IPS DF 4.7 (cell line): ENCODE results near the gene SUPT3H.

Experiments used
- DNase-seq: peaks from one replicate; pipeline ENCODE4 v3.0.0-alpha.2; 2013; ENCODE audit warnings: low spot score; ENCODE audit errors: extremely low read depth

SUPT3H gene

DNA sequence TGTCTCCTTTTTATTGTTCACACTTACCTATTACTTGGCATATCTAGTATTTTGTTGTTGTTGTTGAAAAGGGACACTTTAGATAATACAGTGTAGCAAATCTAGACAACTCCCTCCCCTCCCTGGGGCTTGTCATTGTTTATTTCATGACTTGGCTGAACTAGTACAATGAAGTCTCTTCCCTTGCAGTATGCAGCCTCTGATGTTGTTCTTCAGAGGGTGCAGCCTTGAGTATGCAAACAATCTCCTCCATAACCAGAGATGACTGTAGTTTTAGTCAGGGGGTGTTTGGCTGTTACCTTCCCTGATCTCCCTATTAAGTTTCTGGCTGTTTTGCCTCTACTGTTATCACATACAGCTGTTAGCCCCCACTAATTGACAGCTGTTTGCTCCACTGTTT, 365.0 kb downstream of the SUPT3H start:
- DNase-seq: no peak

DNA sequence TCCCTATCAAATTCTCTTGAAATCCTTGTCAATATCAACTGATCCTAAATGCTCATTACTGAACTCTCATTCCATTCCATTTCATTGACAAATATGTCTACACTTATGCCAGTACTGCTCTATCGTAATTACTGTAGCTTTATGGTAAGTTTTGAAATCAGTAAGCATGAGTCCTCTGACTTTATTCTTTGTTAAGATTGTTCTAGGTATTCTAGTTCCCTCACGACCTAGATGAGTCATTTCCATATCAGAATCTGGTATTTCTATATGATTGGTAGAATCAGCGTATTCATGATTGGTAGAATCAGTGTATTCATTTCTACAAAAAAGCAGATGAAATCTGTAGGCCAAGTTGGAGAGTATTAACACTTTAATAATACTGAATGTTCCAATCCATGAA, 368.2 kb downstream of the SUPT3H start:
- DNase-seq: no peak

DNA sequence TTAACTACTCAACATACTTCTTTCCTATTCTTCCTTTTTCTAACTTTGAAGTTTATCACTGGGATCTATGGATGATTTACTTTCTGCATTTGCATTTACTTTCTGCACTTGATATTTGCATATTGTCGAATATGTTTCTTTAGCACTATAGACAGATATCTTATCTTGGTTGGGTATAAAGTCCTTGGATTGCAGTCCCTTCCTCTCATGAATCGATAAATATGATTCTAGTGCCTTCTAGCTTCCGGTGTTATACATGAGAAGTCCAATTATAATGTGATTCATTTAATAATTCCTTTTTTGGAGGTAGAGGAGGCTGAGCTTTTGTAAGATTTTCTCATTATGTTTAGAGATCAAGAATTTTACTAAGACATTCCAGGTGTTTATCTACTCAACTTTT, 370.8 kb downstream of the SUPT3H start:
- DNase-seq: no peak

DNA sequence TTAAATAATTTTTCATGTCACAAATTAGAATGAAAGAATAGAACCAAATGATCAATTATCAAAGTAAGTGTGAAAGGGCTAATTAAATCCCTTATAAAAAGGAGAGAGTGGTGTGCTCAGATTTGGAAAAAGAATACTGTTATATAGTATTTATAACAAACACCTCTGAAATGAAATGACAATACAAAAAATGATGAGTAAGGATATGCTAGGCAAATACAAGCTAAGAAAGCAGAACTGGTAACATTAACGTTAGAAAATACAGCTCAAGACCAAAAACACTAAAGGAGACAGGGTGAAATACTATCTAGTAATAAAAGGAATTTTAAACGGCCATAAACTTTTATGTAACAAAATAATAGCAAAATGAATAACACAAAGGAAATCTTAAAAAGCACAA, 373.8 kb downstream of the SUPT3H start:
- DNase-seq: no peak

DNA sequence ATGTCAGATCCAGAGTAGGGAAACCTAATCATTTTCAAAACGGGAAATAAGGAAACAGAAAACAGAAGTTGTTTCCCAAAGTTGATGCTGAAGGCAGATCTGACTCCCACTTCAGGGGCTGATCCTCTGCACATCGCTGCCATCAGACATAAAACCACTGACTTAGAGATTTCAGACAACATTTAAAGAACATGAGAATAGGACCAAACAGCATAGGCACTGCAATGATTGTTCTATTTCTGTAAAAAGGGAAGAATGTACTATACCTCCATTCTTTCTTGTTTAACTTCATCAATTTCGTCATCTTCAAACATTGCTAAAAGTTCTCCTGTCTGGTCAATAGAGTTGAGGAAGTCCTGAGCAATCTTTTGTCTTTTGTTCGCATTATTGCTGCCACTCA, 374.3 kb downstream of the SUPT3H start:
- DNase-seq: no peak

DNA sequence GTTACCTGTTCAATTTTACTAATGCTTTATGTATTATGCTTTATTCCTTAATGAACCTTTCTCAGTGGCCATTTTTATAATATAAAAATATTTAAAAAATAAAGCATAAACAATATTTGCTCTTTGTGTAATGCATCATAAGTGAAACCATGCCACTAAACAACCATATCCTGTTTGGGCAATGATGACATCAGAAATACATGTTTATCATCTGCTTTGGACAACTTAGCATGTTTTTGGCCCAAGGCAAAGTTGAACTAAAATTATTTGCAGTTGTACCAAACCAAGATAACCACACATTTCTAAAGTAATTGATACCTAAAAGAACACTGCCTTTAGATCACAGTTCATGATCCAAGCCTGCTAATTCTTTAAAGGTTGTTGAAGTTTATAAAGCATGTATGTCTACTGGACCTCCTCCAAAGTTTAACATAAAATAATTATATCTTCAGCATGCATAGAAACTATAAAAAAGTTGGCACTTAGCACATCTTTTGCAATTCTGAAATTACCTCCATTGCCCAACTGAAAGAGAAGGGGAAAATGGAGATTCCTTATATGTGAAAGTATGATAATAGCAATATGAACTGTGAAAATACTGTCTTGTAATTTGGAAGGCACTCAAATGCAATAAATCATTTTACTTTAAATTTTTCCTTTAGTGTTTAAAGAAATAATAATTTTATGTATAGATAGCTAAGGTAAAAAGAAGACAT, 375.2 kb downstream of the SUPT3H start:
- no peak for DNase-seq

DNA sequence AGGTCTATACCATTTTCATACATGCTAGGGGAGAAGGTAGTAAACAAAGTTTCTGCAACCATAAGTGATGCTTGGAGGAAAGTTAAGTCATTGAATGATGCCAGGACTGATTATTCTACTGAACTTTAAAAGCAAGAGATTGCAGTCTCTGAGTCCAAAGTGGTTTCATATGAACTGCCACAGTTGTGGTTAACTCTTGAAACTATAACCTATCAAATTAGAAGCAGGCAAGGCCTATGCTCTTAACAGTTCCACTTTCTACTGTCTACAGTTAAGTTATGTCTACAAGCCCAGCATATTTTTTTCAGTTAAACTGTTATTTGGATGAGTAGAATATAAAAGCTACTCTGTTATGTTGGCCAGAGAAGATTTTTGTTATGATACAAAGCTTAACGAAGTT, 376.1 kb downstream of the SUPT3H start:
- no peak for DNase-seq

DNA sequence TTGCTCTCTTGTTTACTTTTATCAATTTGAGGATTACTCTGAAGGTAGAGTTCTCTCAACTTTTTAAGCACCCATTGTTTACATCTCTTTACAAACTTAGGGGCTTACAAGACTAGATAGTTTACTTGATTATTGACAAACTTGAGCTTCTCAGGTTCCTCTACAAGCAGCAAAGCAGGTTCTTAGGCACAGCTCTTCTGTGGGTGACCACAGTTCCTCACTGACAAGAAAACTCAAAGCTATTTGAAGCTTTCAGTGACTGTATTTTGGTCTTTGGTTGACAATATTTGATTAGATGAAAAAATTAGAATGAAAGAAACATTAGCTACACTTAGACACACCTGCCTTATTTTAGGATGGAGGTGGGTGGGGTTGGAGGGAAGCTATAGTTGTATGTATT, 376.9 kb downstream of the SUPT3H start:
- no peak for DNase-seq

DNA sequence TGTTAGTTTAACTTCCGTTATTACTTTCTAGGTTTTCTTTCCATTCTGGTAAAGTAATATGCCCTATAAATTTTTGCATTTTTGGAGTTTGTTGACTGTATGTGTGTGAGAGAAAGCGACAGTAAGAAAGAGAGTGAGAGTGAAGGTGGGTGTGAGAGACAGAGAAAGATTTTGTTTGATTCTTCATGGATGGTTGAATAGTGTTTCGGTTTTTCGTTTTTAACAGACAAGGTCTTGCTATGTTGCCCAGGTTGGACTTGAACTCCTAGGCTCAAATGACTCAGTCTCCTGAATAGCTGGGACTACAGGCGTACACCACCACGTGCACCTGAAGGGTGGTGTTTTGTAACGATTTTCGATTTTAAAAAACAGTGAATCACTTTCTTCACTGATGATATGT, 378.7 kb downstream of the SUPT3H start:
- no peak for DNase-seq

DNA sequence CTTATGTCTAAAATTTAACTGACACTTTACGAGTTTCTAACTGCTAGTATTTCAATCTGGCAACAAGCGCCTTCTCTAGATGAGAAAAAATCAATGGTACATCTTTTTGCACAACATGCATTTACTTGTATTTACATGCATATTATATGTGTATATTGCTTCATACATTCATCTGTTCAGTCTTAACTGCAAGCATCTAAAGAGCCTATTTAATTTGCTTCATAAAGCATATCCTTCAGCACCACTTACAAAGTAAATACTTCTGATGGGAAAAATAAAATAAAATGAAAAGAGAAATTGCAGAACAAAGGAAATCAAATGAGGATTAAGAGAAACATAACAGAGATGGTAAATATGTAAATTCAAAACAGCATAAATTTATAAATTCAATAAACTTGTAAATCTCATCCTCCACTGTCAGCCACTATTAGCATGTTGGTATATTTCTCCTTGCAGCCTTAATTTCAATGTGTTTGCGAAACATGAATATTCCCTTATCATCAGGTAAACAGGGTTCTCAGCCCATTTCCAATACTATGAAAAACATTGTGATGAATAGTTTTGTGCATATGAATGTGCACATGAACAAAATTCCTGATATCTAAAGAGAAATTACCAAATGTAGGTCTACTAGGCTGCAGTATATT, 382.1 kb downstream of the SUPT3H start:
- no peak for DNase-seq

DNA sequence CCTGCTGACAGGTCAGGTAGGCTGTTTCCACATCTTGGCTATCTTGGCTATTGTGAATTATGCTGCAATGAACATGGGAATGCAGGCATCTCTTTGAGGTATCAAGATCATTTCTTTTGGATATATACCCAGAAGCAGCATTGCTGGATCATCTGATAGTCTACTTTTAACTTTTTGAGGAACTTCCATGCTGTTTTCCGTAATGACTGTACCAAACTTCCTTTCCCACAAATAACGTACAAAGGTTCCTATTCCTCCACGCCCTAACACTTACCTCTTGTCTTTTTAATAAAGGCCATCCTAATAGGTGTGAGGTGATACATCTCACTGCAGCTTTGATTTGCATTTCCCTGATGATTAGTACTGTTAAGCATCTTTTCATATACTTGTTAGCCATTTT, 388.3 kb downstream of the SUPT3H start:
- DNase-seq: no peak

DNA sequence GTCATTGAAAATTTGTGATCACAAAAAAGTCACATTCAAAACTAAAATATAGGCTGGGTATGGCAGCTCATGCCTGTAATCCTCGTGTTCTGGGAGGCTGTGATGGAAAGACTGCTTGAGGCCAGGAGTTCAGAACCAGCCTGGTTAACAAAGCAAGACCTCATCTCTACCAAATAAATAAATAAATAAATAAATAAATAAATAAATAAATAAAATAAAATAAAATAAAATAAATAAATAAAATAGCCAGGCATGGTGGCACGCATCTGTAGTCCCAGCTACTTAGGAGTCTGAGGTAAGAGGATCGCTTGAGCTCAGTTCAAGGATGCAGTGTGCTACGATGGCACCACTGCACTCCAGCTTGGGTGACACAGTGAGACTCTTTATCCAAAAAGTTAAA, 392.7 kb downstream of the SUPT3H start:
- no peak for DNase-seq

DNA sequence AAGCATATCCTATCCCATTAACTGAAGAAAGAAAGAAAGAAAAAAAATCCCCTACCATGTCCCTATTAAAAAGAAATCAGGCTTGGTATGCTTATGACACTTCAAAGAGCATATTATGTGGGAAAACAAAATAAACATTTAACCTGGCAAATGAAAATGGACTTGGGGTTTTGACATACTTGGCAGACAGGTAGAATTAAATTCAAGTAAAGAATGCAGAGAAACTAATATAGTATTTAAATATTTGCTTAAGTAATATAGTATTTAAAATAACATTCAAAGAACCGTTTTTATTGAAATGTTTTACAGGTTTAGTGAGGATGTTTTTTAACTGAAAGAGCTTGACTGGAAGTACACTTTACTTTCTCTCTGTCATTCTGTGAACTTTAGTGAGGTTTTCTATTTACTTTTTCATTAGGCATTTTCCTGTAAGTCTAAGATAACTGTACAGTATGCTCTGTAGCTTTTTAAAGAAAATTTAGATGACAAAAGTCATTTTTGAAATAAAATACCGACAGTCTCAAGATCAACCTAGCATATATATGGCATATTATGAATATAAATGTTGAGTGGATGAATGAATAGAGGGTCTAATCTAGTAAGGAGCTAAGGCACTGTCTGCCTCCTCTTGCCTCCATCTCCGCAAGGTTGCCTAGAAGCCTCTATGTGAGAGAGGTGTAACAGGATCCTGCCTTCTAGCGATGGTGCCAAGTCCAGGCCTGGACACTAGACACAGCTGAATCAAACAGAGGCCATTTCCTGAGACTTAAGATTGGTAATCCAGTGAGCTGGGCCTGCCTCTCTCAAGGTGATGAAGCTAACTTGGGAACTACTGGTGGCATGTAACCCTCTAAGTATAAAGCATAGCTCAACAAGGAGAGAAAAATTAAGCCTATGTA, 394.0 kb downstream of the SUPT3H start:
- DNase-seq: no peak

DNA sequence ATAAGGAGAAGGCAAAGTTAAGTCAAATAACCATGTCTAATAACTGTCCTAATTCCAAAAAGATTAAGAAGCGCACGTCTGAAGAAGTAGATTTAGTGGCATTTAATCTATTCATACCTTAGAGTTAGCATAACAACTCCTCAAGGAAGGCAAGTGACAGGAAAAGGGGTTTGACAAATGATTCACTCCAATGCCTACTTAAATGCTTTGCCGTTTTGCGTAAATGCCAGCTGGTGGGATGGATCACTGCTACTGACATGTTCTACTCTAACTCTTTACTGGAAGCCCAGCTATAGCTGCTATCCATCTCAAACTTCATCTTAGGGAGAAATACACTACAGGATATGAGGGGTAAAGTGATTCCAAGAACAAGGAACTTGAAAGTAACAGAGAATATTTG, 396.9 kb downstream of the SUPT3H start:
- no peak for DNase-seq

DNA sequence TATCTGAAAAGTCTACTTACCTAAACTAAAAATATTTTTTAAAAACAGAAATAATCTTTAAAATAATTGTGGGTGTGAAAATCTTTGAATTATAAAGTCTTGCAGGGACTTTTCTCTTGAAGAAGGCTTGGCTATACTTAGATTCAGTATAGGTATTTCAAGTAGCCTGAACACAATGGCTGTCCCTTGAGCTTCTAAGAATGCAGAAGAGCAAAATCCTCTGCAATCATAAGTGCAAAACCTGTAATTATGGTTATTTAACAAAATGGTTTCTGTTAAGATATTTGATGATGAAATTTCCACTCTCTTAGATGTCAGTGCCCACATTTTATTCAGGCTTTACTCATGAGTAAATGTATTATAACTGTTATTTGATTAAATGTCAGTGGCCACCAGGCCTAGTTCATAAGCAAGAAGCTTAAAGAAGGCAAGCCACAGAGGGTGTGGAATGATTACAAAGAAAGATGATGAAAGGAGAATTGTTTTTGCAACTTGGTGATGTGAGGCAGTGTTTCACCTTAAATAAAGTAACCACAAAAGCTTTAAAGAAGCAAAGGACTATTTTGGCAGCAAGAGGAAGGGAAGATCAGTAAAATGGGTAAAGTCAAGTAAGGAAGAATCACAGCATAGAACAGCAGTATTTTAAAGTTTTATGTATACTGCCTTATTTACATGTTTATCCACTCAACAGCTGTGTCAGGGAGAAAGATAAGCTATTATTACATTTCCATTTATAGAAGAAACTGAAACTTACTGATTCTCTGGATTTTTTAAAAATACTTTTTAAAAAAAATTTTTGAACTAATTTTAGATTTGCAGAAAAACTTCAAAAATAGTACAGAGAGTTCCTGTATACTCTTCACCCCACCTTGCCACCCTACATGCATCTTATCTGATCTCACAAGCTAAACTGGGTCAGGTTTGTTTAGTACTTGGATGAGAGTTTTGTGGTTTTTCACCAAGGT, 400.8 kb downstream of the SUPT3H start:
- no peak for DNase-seq

DNA sequence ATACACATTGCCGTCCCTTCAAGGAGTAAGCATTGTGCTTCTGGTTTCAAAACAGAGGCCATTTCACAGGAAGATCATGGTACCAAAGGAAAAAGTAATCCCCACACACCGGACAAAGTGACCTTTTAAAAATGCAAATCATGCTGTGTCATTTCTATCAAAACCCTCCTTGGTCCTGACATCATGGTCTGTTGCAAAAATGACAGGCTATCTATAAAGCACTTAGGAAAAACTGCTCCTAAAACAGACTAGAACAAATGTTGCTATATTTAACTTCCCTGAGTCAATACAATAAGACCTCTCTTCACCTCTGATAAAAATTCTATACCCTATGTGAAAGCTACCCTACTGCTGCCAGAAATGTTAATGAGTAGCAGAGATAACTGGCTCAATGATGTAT, 403.2 kb downstream of the SUPT3H start:
- no peak for DNase-seq

DNA sequence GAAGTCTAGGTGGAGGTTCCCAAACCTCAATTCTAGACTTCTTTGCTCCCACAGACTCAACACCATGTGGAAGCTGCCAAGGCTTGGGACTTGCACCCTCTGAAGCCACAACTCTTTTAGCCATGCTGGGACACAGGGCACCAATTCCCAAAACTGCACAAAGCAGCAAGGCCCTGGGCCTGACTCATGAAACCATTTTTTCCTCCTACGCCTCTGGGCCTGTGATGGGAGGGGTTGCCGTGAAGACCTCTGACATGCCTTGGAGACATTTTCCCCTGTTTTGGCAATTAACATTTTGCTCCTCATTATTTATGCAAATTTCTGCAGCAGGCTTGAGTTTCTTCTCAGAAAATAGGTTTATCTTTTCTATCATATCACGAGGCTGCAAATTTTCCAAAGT, 405.0 kb downstream of the SUPT3H start:
- no peak for DNase-seq

DNA sequence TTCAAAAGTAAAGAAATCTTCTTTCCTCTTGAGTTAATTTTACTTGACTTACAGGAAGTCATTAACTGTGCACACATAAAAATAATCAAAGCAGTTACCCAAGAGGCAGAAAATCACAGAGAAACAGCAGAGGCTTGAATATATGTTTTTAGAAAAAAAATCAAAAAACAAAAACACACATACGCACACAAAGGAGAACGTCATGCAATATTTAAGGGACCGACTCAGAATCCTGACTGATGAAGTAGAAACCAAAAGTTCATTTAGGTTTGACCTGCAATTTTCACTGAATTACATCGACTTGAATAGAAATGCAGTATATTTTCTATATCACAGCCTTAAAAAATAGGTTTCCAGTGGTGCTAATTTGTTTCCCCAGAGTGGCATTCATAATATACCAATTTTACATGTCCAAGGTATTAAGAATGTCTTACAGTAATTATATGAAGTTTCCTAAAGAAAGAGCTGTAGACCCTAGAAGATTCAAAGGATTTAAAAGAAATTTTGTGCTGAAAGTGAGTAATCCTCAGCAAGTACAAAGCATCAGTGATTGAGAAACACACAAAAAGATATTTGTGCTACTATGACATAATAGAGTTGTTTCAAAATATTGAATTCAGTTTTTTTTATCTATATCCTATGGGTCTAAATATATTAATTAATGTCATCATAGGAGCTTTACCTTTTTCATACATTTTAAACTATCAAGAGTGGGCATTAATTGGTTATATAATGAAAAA, 408.1 kb downstream of the SUPT3H start:
- no peak for DNase-seq

DNA sequence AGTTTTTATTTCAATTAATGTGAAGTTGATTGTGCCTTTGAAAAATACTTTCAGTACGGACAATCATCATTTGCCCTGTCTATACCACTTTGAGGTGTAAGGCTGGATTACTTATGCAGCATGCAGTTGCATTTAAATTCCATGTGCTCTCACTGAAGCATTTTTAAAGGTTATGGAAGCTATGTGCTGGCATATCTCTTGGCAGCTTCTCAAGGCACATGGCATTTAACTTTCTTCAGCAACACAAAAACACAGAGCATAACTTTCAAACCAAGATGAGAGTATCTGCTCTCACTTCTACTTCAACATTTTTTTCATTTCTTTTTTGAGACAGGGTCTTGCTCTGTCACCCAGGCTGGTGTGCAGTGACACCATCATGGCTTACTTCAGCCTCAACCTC, 410.3 kb downstream of the SUPT3H start:
- no peak for DNase-seq

DNA sequence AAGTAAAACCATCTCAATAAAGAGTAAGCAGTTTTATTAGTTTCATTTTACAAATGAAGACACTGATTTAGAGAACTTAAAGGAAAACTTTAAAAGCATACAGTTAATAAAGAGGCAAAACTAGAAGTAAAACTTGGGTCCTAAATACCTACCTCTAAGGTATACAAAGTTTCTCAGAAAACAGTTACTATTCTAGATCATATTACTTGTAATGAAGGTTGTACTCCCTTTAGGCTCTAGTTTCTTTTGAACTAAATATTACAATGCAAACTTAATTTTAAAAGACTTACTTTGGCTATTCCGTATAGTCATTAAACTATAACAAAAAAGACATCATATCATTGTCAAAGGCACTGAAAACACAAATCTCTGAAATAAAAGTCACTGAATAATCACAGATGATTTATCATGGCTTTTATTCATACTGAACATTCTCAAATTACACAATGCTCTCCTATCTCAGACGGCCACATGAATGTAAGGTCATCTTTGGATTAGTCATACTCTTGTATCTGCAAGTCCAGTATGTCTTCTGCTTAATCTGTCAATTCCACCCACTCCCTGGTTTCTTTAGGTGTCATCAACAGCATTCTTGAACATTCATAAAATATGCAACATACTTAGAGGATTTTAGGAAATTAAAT, 411.2 kb downstream of the SUPT3H start:
- no peak for DNase-seq
